Stimulated activated CD4-positive, alpha-beta T cell treated with anti-CD3 and anti-CD28 coated beads, Interleukin-2, amount 100 ng/mL, for 24 hours (primary cell): Measurements from ENCODE around the gene CNTNAP2.

Experiments
- DNase-seq, 2 donors: peaks; one replicate each; pipeline ENCODE4 v3.0.0-alpha.2; 2020

The CNTNAP2 gene

GRCh38 chr7:147810269-147810668 is 1693.7 kb downstream of the CNTNAP2 start:
- no peak for DNase-seq

GRCh38 chr7:147811923-147812322 is 1695.3 kb downstream of the CNTNAP2 start:
- no peak for DNase-seq

GRCh38 chr7:147813316-147813715 is 1696.7 kb downstream of the CNTNAP2 start:
- no peak for DNase-seq

GRCh38 chr7:147818317-147818716 is 1701.7 kb downstream of the CNTNAP2 start:
- no peak for DNase-seq

GRCh38 chr7:147824671-147825070 is 1708.1 kb downstream of the CNTNAP2 start:
- no peak for DNase-seq

GRCh38 chr7:147829016-147829415 is 1712.4 kb downstream of the CNTNAP2 start:
- no peak for DNase-seq

- DNase-seq, result no peak
These were observed 1717.0 kb downstream of the CNTNAP2 start for GRCh38 chr7:147833557-147833956.

GRCh38 chr7:147833970-147834369 is 1717.4 kb downstream of the CNTNAP2 start:
- DNase-seq, result no peak

GRCh38 chr7:147852833-147853232 is 1736.2 kb downstream of the CNTNAP2 start:
- no peak for DNase-seq

GRCh38 chr7:147857152-147858140 is 1740.8 kb downstream of the CNTNAP2 start:
- DNase-seq, result no peak

- DNase-seq, result no peak
These were observed 1741.8 kb downstream of the CNTNAP2 start for GRCh38 chr7:147858421-147858820.

- no peak for DNase-seq
These were observed 1742.4 kb downstream of the CNTNAP2 start for GRCh38 chr7:147859033-147859432.

- DNase-seq, result no peak
These were observed 1742.9 kb downstream of the CNTNAP2 start for GRCh38 chr7:147859486-147859885.

GRCh38 chr7:147861058-147861716 is 1744.6 kb downstream of the CNTNAP2 start:
- no peak for DNase-seq

- DNase-seq, result no peak
These were observed 1745.3 kb downstream of the CNTNAP2 start for GRCh38 chr7:147861945-147862344.

- DNase-seq, result no peak
These were observed 1752.9 kb downstream of the CNTNAP2 start for GRCh38 chr7:147869456-147869855.

- no peak for DNase-seq
These were observed 1762.5 kb downstream of the CNTNAP2 start for GRCh38 chr7:147878912-147879661.

- no peak for DNase-seq
These were observed 1769.3 kb downstream of the CNTNAP2 start for GRCh38 chr7:147885869-147886268.

- DNase-seq, result no peak
These were observed 1777.7 kb downstream of the CNTNAP2 start for GRCh38 chr7:147894271-147894670.

- no peak for DNase-seq
These were observed 1779.5 kb downstream of the CNTNAP2 start for GRCh38 chr7:147896121-147896520.

GRCh38 chr7:147903536-147904218 is 1787.1 kb downstream of the CNTNAP2 start:
- no peak for DNase-seq

- DNase-seq, result no peak
These were observed 1787.6 kb downstream of the CNTNAP2 start for GRCh38 chr7:147904219-147904576.
